HepG2 (cell line): ENCODE data around the gene TRIM9. TPM values are rescaled to one million over a fixed set of nuclear protein-coding genes. Genes with fewer than 3 reads are reported as not detected.

Experiments used
- DDIT3 ChIP-seq: sonication (generic); formaldehyde crosslinking; IDR thresholded peaks from 2 replicates; pipeline ENCODE4 v1.4.0; 2020; ENCODE audit warnings: mild to moderate bottlenecking, missing genetic modification reagents
- ELK4 ChIP-seq: sonication (generic); formaldehyde crosslinking; IDR thresholded peaks from 2 replicates; pipeline ENCODE4 v1.9.0; 2021; ENCODE audit warnings: missing genetic modification reagents, borderline replicate concordance
- FOXA3 ChIP-seq: IDR thresholded peaks from 2 replicates; pipeline ENCODE4 v1.6.1; 2016; ENCODE audit warnings: missing genetic modification reagents, missing compliant biosample characterization
- HMG20A ChIP-seq: IDR thresholded peaks from 2 replicates; pipeline ENCODE4 v1.6.1; 2016; ENCODE audit warnings: borderline replicate concordance
- MYNN ChIP-seq: sonication (generic); formaldehyde crosslinking; IDR thresholded peaks from 2 replicates; pipeline ENCODE4 v1.4.0; 2020; ENCODE audit warnings: mild to moderate bottlenecking, low read depth, missing genetic modification reagents
- PAWR ChIP-seq: sonication (generic); formaldehyde crosslinking; IDR thresholded peaks from 2 replicates; pipeline ENCODE4 v1.4.0; 2020; ENCODE audit warnings: missing genetic modification reagents, mild to moderate bottlenecking, borderline replicate concordance
- PHF5A ChIP-seq: IDR thresholded peaks from one replicate; pipeline ENCODE4 v1.6.1; 2018; ENCODE audit warnings: low read depth, missing genetic modification reagents; ENCODE audit not compliant: unreplicated experiment
- RNF2 ChIP-seq: fragments of 450-650 bp; conservative IDR thresholded peaks from 2 replicates; pipeline ENCODE4 v1.6.1; 2016; ENCODE audit warnings: low read depth
- SNAPC4 ChIP-seq: sonication (generic); formaldehyde crosslinking; IDR thresholded peaks from 2 replicates; pipeline ENCODE4 v1.4.0; 2020; ENCODE audit warnings: mild to moderate bottlenecking, missing genetic modification reagents
- SOX13 ChIP-seq, 3 experiments: fragments of 450-650 bp in 1 of 3; sonication (generic) in 1 of 3; formaldehyde crosslinking in 1 of 3; IDR thresholded peaks in 2 of 3; conservative IDR thresholded peaks in 1 of 3; 2 replicates each; pipeline versions ENCODE4 v1.5.0 to v1.6.1; 2016 to 2020; ENCODE audit warnings: antibody characterized with exemption in 1 of 3, mild to moderate bottlenecking in 1 of 3, missing compliant biosample characterization in 1 of 3, missing genetic modification reagents in 1 of 3, moderate library complexity in 1 of 3
- TEAD2 ChIP-seq: sonication (generic); formaldehyde crosslinking; IDR thresholded peaks from 2 replicates; pipeline ENCODE4 v1.9.0; 2021; ENCODE audit warnings: missing genetic modification reagents
- ZBTB42 ChIP-seq: sonication (generic); formaldehyde crosslinking; IDR thresholded peaks from 2 replicates; pipeline ENCODE4 v1.5.0; 2020; ENCODE audit warnings: mild to moderate bottlenecking, missing genetic modification reagents
- ZFP36L2 ChIP-seq: sonication (generic); formaldehyde crosslinking; IDR thresholded peaks from 2 replicates; pipeline ENCODE4 v1.4.0; 2020; ENCODE audit warnings: missing genetic modification reagents
- ZNF558 ChIP-seq: sonication (generic); formaldehyde crosslinking; IDR thresholded peaks from 2 replicates; pipeline ENCODE4 v1.9.0; 2022; ENCODE audit warnings: mild to moderate bottlenecking, missing genetic modification reagents, borderline replicate concordance
- ZNF7 ChIP-seq: IDR thresholded peaks from 2 replicates; pipeline ENCODE4 v1.6.1; 2016; ENCODE audit warnings: missing biosample characterization, missing genetic modification reagents
- ZNF839 ChIP-seq: sonication (generic); formaldehyde crosslinking; IDR thresholded peaks from 2 replicates; pipeline ENCODE4 v1.4.0; 2020; ENCODE audit warnings: missing genetic modification reagents, mild to moderate bottlenecking, borderline replicate concordance
- polyA plus RNA-seq, 8 experiments: library from polyadenylated mRNA; depleted of rRNA in 3 of 8; stranded (reverse) in 7 of 8; unstranded in 1 of 8; fragments of >200 nt; fragmentation: Illumina TruSeq in 4 of 8; extraction: Trizol in 4 of 8; gene quantifications; 2 replicates each; pipeline versions ENCODE4 v1.2.1 to v1.2.3, GENCODE V29; 2011 to 2016; ENCODE audit warnings: low read depth in 4 of 8, missing spikeins in 1 of 8, mixed read lengths in 1 of 8; ENCODE audit not compliant: insufficient read depth in 1 of 8
- total RNA-seq, 5 experiments: library from RNA; depleted of rRNA; stranded (reverse); fragments of >200 nt; fragmentation: Illumina TruSeq; extraction: Trizol; gene quantifications; 2 replicates each; pipeline ENCODE4 v1.2.3, GENCODE V29; 2016; ENCODE audit warnings: low read depth in 1 of 5
- TF ChIP-seq, protein P1 (sequence below), 2 experiments: fragments of 450-650 bp in 1 of 2; sonication (generic) in 1 of 2; formaldehyde crosslinking; IDR thresholded peaks; 2 replicates each; pipeline versions ENCODE4 v1.5.0 to v1.8.0; 2020 to 2022; ENCODE audit warnings: mild to moderate bottlenecking in 1 of 2, missing genetic modification reagents in 1 of 2
- TF ChIP-seq, protein P2 (sequence below): sonication (generic); formaldehyde crosslinking; IDR thresholded peaks from 2 replicates; pipeline ENCODE4 v1.4.0; 2020; ENCODE audit warnings: missing genetic modification reagents
- TF ChIP-seq, protein P3 (sequence below): sonication (generic); formaldehyde crosslinking; IDR thresholded peaks from 2 replicates; pipeline ENCODE4 v1.4.0; 2020; ENCODE audit warnings: missing genetic modification reagents

TRIM9 gene
- total and polyA plus RNA-seq, 2 of the 13 experiments (the other 11 are each of a cell fraction or from before 2014, with no cell fraction given), result 0.04 to 0.07 TPM

DNA sequence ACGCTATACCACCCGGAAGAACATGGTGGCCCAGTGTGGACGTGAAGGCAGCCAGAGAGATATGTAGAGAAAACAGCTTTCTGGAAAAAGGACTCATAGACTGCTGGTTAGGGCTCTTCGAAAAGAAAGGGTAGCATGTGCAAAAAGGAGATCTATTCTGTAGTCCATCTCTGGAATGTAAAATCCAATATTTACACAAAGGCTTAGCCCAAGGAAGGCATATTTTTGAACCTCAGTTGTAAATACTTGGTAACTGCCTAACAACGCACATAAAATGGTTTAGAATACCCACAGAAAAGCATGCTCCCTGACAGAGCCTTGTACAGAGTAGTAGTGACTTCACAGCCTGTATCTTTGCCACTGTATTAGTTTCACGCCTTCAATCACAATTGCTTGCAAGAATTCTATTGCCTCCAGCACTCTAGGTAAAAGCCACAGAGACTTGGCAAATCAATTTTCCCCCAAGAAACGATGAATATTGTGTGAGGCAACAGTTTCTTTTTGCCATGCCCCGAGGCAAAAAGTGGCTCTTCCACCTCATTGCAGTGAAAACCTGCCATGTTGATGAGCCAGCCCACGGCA, 59.2 kb downstream of the TRIM9 start (continued):
- TF ChIP-seq SOX13 (IDR thresholded peaks at IDR 0.05), result no peak
- TF ChIP-seq SOX13 (CRISPR knock-in tag; conservative IDR thresholded peaks at IDR 0.05 in 1 of 2, IDR thresholded peaks at IDR 0.05 in 1 of 2), result peak in 1 of 2 experiments; percentile 62; a peak in 2 of 4 replicates
- TF ChIP-seq, protein P1, sequence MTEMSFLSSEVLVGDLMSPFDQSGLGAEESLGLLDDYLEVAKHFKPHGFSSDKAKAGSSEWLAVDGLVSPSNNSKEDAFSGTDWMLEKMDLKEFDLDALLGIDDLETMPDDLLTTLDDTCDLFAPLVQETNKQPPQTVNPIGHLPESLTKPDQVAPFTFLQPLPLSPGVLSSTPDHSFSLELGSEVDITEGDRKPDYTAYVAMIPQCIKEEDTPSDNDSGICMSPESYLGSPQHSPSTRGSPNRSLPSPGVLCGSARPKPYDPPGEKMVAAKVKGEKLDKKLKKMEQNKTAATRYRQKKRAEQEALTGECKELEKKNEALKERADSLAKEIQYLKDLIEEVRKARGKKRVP (CRISPR knock-in tag; IDR thresholded peaks at IDR 0.05), result no peak
- TF ChIP-seq TEAD2, result no peak
- TF ChIP-seq HMG20A, result peak; percentile 43; the same call in 1 of the 2 replicates
- TF ChIP-seq ZFP36L2 (CRISPR knock-in tag), result no peak
- TF ChIP-seq PHF5A (CRISPR knock-in tag), result no peak
- TF ChIP-seq PAWR, result no peak
- no peak for TF ChIP-seq MYNN (CRISPR knock-in tag)
- no peak for TF ChIP-seq ZNF7
- no peak for TF ChIP-seq DDIT3
- TF ChIP-seq, protein P2, sequence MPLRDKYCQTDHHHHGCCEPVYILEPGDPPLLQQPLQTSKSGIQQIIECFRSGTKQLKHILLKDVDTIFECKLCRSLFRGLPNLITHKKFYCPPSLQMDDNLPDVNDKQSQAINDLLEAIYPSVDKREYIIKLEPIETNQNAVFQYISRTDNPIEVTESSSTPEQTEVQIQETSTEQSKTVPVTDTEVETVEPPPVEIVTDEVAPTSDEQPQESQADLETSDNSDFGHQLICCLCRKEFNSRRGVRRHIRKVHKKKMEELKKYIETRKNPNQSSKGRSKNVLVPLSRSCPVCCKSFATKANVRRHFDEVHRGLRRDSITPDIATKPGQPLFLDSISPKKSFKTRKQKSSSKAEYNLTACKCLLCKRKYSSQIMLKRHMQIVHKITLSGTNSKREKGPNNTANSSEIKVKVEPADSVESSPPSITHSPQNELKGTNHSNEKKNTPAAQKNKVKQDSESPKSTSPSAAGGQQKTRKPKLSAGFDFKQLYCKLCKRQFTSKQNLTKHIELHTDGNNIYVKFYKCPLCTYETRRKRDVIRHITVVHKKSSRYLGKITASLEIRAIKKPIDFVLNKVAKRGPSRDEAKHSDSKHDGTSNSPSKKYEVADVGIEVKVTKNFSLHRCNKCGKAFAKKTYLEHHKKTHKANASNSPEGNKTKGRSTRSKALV (CRISPR knock-in tag), result no peak
- no peak for TF ChIP-seq ZNF839 (CRISPR knock-in tag)
- TF ChIP-seq RNF2, result no peak
- TF ChIP-seq ELK4 (CRISPR knock-in tag), result no peak
- TF ChIP-seq ZNF558, result no peak
- no peak for TF ChIP-seq SNAPC4 (CRISPR knock-in tag)
- peak; percentile 92 for TF ChIP-seq FOXA3 (CRISPR knock-in tag)
- no peak for TF ChIP-seq ZBTB42
- TF ChIP-seq, protein P3, sequence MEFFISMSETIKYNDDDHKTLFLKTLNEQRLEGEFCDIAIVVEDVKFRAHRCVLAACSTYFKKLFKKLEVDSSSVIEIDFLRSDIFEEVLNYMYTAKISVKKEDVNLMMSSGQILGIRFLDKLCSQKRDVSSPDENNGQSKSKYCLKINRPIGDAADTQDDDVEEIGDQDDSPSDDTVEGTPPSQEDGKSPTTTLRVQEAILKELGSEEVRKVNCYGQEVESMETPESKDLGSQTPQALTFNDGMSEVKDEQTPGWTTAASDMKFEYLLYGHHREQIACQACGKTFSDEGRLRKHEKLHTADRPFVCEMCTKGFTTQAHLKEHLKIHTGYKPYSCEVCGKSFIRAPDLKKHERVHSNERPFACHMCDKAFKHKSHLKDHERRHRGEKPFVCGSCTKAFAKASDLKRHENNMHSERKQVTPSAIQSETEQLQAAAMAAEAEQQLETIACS (CRISPR knock-in tag), result no peak
